OCI-LY3 (cell line): ENCODE measurements around the gene PIP5K1C.

ENCODE experiments used
- H2AFZ ChIP-seq: fragments of 200-600, 300-600 bp; shearing (Covaris generic); 2 replicates; pipeline ENCODE4 v1.6.0; 2014; ENCODE audit warnings: antibody characterized with exemption, low read depth, low read length
- H3K27ac ChIP-seq: fragments of 200-600, 300-600 bp; sonication (generic); 2 replicates; pipeline ENCODE4 v1.5.1; 2014; ENCODE audit warnings: mild to moderate bottlenecking, low read length, moderate library complexity, mixed read lengths
- H3K27me3 ChIP-seq: fragments of 200-600, 300-600 bp; sonication (generic); 2 replicates; pipeline ENCODE4 v1.6.1; 2014; ENCODE audit warnings: low read depth, low read length, mixed read lengths
- H3K36me3 ChIP-seq: fragments of 200-600, 300-600 bp; sonication (generic); replicated peaks from 2 replicates; pipeline ENCODE3; 2014; ENCODE audit warnings: low read depth, low read length, mixed read lengths
- H3K4me1 ChIP-seq: fragments of 300-600, 200-600 bp; sonication (generic); 2 replicates; pipeline ENCODE4 v1.6.1; 2014; ENCODE audit warnings: low read length, mixed read lengths
- H3K4me2 ChIP-seq: fragments of 200-600, 300-600 bp; sonication (generic); 2 replicates; pipeline ENCODE4 v1.6.1; 2014; ENCODE audit warnings: low read length, mixed read lengths
- H3K4me3 ChIP-seq: fragments of 300-600, 200-600 bp; sonication (generic); 2 replicates; pipeline ENCODE4 v1.5.1; 2014; ENCODE audit warnings: antibody characterized with exemption, mild to moderate bottlenecking, low read length, moderate library complexity
- H3K79me2 ChIP-seq: fragments of 300-600, 200-600 bp; shearing (Covaris generic); 2 replicates; pipeline ENCODE4 v1.6.1; 2014; ENCODE audit warnings: mild to moderate bottlenecking, low read length, mixed read lengths
- H3K9ac ChIP-seq: fragments of 300-600, 200-600 bp; shearing (Covaris generic); 2 replicates; pipeline ENCODE4 v1.6.0; 2014; ENCODE audit warnings: mild to moderate bottlenecking, low read length, moderate library complexity
- H3K9me3 ChIP-seq: fragments of 200-600, 300-600 bp; shearing (Covaris generic); 2 replicates; pipeline ENCODE4 v1.6.1; 2014; ENCODE audit warnings: low read length, mixed read lengths; ENCODE audit not compliant: insufficient read depth
- H4K20me1 ChIP-seq: fragments of 200-600, 300-600 bp; sonication (generic); 2 replicates; pipeline ENCODE4 v1.6.1; 2016; ENCODE audit warnings: low read length, mixed read lengths; ENCODE audit not compliant: insufficient read depth
- CTCF ChIP-seq: fragments of 200-600, 300-600 bp; sonication (generic); IDR thresholded peaks from 2 replicates; pipeline ENCODE4 v1.5.1; 2014; ENCODE audit warnings: antibody characterized with exemption, low read length, low read depth
- EZH2phosphoT487 ChIP-seq: fragments of 200-600 bp; shearing (Covaris generic); IDR thresholded peaks from 2 replicates; pipeline ENCODE4 v1.6.1; 2018; ENCODE audit warnings: antibody characterized with exemption, mixed run types, low read depth

The PIP5K1C gene

DNA sequence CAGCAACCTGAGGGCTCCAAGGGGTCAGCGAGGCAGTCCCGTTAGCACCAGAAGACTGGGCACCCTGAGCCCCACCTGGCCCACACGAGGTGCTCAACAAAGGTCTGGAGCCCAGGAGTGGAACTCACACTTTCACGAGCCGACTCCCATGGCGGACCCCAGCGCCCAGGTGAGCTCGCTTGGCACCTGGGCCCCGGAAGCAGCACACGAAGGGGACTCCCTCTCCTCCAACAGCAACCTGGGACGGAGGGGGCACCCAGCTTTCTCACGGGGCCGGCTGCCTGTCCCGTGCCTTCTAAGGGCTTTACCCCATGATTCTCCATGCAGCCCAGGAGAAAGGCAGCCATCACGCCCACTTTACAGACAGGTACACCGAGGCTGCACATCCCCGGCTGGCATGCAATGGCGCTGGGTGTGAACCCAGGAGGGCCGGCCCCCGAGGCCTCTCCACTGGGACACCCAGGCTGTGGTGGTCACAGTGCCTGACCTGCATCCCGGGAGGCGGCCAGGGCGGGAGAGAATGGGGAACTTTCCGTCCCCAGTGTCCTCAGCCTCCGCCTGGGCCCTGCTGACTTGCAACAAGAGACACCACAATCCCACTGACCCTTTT, 5.0 kb downstream of the PIP5K1C start:
- Histone ChIP-seq H3K4me1 (peaks cover 30% of the 10 kb centered on the region), H3K4me3 (no peak overlapping the region), H2AFZ (no peak overlapping the region), H3K27ac (no peak overlapping the region), H3K9me3 (no peaks in the 10 kb centered on the region), H4K20me1 (peaks cover 60% of the 10 kb centered on the region), H3K27me3 (no peaks in the 10 kb centered on the region), H3K9ac (no peak overlapping the region), H3K36me3 (peaks cover 21% of the 10 kb centered on the region), H3K4me2 (no peak overlapping the region), H3K79me2 (peaks cover 98% of the 10 kb centered on the region)
- no peak for TF ChIP-seq CTCF
- no peak for TF ChIP-seq EZH2phosphoT487

GRCh38 chr19:3694361-3695123, 5.7 kb downstream of the PIP5K1C start:
- H3K27ac ChIP-seq, result no peak overlapping the region
- H3K4me3 ChIP-seq, result no peak overlapping the region
- H4K20me1 ChIP-seq, result peaks cover 60% of the 10 kb centered on the region
- H3K36me3 ChIP-seq, result peaks cover 28% of the 10 kb centered on the region
- H3K27me3 ChIP-seq, result no peaks in the 10 kb centered on the region
- peaks cover 98% of the 10 kb centered on the region for H3K79me2 ChIP-seq
- TF ChIP-seq EZH2phosphoT487 (no peak), CTCF (no peak)
- H3K4me2 ChIP-seq, result no peak overlapping the region
- H3K9me3 ChIP-seq, result no peaks in the 10 kb centered on the region
- no peak overlapping the region for H2AFZ ChIP-seq
- no peak overlapping the region for H3K9ac ChIP-seq
- peaks cover 36% of the 10 kb centered on the region for H3K4me1 ChIP-seq

GRCh38 chr19:3693025-3693925, 7.0 kb downstream of the PIP5K1C start:
- TF ChIP-seq CTCF, result no peak
- TF ChIP-seq EZH2phosphoT487, result no peak
- no peak overlapping the region for H3K4me3 ChIP-seq
- peaks cover 28% of the 10 kb centered on the region for H3K36me3 ChIP-seq
- H3K9ac ChIP-seq, result no peak overlapping the region
- H3K9me3 ChIP-seq, result no peaks in the 10 kb centered on the region
- H3K79me2 ChIP-seq, result peaks cover 98% of the 10 kb centered on the region
- peaks cover 44% of the 10 kb centered on the region for H3K4me1 ChIP-seq
- H2AFZ ChIP-seq, result no peak overlapping the region
- H3K27me3 ChIP-seq, result no peaks in the 10 kb centered on the region
- H4K20me1 ChIP-seq, result peaks cover 60% of the 10 kb centered on the region
- no peak overlapping the region for H3K27ac ChIP-seq
- H3K4me2 ChIP-seq, result no peak overlapping the region
